Measurements from ENCODE around the gene ARHGAP31.
A peak's percentile ranks its signal among the peaks of the same experiment; 100 is the strongest.
"Not testable (repeated sequence)": the region's sequence is repeated elsewhere in the genome, so short reads cannot be mapped to it uniquely, and the experiment has no call there.

Gene ARHGAP31

DNA sequence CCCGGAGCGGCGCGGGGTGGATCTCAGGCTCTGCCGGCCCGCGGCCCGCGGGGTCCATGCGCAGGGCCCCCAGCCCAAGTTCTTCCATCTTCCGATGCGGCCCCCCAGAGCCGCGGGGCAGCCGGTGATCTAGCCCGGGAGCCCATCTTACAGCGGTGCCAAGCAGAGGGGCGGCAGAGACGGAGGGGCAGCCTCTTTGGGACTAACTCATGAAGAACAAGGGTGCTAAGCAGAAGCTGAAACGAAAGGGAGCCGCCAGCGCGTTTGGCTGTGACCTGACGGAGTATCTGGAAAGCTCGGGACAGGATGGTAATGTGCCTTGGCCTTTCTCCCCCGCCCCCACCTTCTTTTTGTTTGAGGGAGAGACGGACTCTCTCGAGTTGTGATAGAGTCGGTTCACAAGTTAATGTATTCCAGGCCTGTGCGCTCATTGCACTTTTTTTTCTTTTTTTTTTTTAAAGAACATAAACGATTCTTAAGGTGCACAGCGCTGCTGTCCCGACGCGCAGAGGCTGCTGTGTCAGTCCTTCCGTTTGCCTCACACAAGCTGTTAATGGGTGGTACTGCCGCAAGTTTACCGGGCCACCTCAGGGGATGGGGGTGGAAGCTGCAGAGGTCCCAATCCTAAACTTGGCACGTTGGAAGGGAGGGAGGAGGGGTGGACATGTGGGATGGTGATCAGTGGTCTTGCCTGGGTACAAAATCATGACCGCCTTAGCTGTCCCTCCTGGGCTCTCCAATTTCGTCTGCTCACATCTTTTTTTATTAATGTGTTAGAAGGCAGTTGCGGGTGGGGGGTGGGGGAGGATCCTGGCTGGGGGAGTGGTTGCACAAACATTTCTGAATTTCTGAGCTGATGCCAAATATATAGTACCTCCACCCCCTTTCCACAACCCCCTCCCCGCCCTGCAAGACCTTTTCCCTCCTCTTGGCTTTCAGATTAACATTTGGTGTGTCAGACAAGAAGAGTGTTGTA, 801 bp downstream of the ARHGAP31 start:
- DNase-seq (ENCODE audit: low spot score): peak; percentile 76

DNA sequence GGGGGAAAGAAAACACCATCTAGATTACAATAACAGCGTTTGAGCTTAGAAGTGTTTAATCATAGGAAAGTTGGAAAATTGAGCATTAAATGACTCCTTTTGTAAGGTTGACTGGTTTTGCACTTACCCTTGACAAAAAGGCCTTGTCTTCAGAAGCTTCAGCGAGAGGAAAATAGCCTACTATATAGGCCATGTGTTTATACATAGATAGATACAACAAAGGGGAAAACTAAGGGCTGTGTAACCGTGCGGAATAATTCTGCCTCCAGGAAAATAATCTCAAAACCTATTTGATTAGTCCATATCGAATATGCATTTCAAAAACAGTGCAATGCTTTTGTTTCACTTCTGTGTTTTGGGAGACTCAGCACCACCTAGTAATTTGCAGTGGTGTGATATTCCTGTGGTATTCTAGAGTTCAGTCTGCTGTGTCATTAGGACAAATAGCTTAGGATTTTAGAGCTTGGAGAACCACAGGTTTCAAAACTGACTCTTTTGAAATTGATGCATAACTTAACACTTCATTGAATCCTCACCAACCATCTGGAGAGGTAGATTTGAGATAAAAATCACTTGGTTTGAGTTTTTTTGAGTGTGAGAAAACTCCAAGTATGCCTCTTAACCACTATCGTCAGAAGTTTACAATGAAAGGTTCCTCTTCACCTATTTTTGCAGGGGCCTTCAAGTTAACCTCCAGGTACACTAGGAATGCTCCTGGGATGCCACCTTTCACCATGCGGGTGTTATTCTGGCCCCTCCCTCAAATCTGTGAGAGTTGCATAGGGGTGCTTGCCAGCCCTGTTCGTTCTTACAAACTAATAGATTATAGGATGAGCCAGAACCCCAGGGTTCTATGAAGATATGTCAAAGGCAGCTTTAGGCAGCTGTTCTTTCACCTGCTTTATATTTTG, 1.9 kb downstream of the ARHGAP31 start:
- no peak for DNase-seq (ENCODE audit: low spot score)

DNA sequence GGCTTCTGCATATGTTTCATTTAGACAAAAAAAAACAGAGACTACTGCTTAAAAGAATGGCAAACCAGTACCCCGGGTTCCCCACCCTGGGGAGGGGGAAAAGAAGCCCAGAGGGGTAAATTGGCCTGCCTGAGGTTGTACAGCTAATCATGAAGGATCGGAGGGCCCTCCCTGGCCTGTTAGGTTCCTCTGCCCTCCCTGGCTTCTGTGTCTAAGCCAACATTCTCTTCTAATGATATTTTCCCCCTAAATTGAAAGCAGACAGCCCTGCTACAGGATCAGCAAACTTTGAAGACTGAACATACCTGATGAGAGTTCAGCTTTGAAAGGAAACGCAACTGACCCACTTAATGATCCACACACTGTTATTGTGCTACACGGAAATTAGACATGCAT, 2.5 kb downstream of the ARHGAP31 start:
- no peak for DNase-seq (ENCODE audit: low spot score)

DNA sequence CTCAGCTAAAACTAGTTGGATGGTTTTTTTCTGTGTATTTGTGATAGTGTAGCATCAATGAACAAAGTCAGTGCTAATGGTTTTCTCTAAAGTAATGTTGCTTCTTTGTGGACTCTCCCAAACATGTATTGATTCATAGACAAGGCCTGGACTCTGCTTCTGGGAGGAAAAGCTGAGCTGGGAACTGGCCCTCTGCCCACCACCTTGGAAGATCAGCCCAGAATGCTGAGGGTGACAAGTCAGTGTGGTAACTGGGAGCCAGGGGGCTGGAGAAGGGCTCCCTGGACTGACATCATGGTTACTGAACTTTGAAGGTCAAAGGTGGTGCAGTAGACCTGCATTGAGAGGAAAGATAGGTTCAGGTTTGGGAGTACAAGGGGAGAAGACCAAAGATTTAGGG, 3.0 kb downstream of the ARHGAP31 start:
- DNase-seq (ENCODE audit: low spot score): no peak

DNA sequence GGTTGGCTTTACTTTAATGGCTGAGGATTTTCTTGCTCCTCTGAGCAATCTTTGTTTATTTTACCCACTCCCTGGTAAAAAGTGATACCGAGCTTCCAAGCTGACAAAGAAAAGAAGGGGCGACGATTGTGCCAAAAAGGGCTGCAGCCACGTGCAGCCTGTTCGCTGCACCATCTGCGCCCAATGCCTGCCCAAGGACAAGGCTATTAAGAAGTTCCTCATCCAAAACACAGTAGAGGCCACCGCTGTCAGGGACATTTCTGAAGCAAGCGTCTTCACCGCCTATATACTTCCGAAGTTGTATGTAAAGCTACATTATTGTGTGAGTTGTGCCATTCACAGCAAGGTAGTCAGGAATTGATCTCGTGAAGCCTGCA, 4.4 kb downstream of the ARHGAP31 start:
- DNase-seq (ENCODE audit: low spot score): no peak

DNA sequence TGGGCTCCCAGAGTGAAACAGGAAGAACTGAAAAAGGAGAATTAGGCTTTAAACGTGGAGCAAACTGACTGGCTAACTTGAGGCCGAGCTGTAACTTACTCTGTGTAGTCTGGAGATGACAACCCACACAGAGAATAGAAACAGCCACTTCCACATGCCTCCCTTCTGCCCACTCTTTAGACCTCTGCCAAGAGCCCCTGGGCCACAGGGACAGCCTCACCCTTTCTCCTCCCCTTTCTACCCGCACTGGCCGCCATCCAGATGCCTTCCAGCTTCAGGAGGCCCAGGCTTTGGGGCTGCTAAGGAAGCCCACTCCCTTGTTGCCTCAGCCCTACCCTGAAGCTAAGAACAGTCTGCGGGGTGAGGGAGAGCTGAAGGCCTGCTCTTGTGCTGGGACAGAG, 6.8 kb downstream of the ARHGAP31 start:
- DNase-seq (ENCODE audit: low spot score): no peak

DNA sequence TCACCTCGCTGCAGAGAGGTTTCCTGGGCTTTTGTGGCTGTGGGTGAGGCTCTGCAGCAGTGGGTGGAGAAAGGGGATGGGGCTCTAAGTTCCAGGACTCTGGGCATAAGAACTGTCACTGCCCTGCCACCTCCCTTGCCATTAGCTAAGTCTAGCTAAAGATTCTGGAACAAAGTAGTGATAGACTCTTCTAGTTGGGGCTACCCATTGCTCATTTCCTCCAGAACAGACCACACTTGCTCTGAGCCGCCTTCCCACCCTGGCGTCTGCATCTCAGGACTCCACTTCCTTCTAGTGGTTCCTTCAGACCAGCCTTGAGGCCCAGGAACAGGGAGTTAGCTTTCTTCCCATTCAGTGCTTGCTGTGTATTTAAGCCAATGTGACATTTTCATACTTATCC, 7.5 kb downstream of the ARHGAP31 start:
- no peak for DNase-seq (ENCODE audit: low spot score)

DNA sequence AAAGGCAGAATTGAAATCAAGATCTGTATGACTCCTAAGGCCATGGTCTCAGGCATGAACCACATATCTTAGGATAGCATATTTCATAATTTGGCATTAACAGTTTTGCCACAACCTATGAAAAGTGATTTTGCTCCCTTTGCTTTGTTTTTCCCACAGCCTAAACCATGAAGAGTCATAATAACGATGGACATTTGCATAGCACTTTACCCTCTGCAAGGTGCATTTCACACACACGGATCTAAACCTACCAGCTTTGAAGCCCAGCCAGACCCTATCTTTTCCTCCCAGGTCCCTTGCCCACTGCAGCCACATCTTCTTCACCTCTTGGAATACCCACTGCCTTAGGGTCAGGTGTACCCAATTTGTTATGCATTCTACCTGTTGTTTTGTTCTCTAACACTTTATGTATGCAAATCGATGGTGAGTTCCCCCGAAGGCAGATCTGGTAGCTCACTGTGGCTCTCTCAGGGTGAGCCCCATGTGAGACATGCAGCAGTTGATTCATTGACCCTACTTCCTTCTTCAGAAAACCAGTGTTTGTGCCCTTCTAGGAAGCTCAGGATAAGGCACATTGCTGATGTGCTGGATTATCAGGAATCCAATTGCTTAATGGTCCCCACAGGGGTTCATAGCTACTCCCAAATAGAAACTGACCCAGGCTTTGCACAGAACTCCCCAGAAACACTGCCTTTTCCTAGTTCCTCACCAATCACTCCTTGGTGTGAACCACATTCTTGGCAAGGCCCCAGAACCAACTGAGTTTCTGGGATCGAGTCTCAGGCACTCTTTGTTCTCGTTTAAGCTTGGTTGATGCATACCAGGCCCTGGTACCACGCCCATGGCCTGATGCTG, 8.7 kb downstream of the ARHGAP31 start:
- DNase-seq (ENCODE audit: low spot score): no peak

DNA sequence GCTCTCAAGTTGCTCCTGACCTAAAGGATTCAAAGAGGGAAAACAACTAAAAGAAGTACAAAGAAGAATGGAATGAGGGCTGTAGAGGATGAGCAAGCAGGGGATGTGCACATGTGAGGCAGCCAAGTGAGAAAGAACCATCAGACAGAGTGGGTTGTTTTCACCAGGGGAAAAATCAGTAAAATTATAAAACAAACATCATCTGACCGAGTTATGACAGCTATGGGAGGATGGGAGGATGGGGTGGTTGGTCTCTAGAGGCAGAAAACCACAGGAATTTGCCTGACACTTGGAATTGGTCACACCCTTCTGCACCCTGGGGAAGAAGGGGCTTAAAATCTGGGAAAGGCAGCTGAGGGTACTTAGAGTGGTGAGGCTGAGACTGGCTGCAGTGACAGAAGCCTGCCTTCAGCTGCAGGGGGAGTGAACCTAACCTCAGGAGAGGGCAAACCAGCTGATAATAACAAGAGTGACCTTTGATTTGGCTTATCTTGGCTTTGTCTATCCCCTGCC, 10.1 kb downstream of the ARHGAP31 start:
- DNase-seq (ENCODE audit: low spot score): no peak

DNA sequence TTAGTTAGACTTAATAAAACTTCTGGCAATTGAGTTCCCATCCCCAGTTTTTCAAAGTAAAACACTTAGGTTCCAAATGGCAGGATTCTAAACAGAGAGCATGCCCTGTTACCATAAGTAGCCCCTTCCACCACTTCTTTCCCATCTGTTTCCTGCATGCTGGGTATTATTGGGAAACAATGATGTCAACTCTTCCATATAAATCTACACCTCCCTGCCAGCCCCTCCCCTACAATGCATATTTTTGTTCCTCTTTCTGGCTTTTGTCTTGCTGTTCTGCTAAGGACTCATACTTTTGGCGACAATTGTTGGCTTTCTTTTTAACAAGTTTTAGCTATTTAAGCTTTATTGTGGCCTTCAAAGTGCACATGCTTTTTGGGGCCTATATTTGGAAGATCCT, 11.1 kb downstream of the ARHGAP31 start:
- no peak for DNase-seq (ENCODE audit: low spot score)

DNA sequence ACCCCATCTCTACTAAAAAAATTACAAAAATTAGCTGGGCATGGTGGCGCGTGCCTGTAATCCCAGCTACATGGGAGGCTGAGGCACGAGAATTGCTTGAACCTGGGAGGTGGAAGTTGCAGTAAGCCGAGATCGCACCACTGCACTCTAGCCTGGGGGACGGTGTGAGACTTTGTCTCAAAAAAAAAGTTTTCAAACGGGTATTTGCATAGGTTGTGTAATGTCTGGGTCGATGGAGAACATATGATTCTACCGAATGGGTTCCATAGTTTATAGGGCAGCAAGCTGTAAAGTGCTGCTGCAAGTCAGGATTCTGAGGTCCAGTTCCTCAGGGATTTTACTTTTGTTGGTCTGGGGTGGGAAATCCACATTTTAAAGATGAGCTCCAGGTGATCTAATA, 12.2 kb downstream of the ARHGAP31 start:
- DNase-seq (ENCODE audit: low spot score): not testable (repeated sequence)

DNA sequence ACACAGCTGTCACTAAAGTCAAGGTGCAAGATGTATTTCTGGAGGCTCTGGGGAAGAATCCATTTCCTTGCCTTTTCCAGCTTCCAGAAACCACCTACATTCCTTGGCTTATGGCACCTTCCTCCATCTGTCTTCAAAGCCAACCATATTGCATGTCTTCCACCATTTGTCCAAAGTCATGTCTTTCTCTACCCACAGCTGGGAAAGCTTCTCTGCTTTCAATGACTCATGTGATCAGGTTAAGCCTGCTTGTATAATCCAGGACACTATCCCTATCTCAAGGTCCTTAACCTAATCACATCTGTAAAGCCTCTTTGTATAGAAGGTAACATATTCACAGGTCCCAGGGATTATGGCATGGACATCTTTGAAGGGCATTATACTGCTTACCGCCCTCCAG, 14.2 kb downstream of the ARHGAP31 start:
- no peak for DNase-seq (ENCODE audit: low spot score)

DNA sequence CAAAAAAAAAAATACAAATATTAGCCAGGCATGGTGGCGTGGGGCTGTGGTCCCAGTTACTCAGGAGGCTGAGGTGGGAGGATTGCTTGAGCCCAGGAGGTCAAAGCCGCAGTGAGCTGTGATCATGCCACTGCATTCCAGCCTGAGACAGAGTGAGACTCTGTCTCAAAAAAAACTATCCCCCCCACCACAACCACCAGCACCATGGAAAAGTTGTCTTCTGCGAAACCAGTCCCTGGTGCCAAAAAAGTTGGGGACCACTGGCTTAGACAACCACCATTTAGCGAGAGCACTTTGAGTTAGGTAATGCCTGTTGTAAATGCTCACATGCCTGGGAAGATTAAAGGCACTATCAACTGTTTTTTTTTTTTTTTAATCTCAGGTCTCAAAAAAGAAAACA, 15.4 kb downstream of the ARHGAP31 start:
- no peak for DNase-seq (ENCODE audit: low spot score)

DNA sequence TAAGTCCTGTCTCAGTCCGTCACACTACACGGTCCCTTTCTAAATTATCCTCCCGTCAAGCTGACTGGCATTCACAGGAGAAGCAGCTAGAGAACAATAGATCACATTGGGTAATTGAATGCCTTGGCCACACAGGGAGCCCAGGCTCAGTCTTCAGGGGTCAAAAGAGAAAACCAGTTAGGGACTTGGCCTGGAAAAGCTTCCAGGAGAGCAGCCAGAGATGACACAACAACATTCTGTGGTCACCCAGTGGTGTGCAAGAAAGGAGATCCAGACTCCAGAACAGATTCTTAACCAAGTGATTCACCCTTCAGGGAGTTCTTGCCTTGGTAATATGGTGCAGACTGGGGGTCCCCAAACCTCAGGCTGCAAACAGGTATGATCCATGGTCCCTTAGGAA, 15.9 kb downstream of the ARHGAP31 start:
- no peak for DNase-seq (ENCODE audit: low spot score)

DNA sequence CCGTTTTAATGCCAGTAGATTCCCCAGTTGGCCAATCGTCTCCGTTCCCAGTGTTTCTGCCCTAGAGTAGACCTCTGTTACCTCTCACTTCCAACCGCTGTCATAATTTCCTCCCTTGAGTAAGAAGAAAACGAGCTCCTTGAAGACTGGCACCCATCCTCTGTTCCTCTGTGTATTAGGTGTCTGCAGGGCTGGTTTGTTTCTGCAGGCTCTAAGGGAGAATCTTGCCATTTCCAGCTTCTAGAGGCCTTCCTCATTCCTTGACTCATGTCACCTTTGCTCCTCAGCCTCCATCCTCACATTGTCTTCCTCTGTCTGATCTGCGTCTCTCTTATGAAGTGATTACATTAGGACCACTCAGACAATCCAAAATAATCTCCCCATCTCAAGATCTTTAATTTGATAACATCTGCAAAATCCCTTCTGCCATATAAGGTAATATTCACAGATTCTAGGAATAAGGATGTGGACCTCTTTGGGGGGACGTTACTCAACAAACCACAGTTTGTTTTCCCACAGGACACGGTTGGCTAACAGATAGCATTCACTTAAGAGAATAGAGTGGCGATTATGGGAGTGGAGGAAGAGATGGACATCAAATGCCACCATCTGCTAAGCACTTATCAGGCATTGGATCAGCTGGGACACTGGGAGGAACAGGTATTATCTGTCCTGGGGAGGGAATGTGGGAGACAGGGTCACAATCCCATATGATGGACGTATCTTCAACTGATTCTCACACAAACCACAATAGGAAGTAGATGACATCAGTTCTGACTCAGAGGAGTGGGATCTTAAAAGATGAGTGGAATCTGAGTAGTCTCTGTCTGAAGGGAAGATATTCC, 17.1 kb downstream of the ARHGAP31 start:
- no peak for DNase-seq (ENCODE audit: low spot score)

DNA sequence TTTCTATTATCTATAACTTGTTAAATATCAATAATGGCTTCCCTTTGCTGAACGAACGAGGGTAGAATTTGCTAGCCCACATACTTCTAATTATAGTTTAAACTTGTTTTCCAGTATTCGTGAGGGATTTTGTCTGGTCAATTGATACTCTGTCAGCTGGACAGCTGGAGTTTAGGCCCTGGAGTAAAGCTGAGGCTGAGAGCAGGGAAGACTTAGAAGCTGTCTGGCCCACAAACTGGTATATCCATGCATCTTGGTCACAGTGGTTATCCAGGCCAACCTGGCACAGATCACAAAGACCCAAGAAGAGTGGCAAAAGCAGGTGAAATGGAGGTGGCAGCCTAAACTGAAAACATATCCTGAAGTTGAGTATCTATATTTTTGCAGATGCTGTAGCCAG, 19.3 kb downstream of the ARHGAP31 start:
- DNase-seq (ENCODE audit: low spot score): no peak

DNA sequence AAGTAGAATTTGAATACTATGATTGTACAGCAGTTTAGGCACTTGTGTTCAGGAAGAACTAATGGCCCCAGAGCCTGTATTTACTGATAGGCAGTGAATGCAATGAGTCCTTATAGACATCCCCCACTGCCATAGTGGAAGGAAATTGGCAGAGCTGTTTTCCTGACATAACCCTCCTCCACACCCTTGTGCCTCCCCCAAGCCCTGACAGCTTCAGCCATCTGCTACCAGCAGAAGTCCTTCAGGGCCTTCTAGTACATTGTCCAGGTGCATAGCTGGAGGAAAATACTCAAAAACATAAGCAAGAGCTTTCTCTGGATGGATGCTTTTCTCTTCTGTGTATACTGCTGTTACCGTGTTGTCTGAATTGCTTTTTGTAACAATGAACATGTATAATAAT, 20.6 kb downstream of the ARHGAP31 start:
- DNase-seq (ENCODE audit: low spot score): no peak

DNA sequence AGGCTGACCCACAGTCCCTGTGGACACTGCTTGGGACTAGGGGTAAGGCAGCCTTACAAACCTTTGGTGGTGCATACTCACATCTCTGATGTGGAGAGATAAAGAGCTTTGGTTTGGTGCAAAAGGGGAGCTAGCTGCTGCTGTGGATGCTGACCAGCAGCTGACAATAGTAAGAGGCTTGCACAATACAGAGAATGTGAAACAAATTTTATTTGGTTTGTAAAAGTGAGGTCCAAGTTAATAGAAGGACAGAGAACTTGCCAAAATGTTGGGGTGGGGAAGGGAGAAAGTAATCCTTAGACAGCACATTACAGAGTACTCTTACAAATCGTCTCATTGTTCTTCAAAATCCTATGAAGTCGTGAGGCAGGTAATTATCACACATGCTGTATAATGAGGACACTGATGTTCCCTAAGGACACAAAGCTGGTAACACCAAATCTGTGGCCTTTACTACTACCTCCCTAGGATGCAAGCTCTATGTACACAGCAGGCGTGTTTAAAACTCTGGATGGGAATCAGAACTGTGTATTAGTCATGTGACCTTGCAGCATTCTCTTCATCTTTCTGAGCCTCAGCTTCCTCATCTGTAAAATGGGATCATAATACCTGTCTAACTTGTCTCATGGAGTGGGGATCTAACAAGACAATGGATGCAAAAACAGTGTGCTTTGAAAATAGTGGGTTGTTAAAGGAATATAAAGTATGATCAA, 21.6 kb downstream of the ARHGAP31 start:
- no peak for DNase-seq (ENCODE audit: low spot score)

DNA sequence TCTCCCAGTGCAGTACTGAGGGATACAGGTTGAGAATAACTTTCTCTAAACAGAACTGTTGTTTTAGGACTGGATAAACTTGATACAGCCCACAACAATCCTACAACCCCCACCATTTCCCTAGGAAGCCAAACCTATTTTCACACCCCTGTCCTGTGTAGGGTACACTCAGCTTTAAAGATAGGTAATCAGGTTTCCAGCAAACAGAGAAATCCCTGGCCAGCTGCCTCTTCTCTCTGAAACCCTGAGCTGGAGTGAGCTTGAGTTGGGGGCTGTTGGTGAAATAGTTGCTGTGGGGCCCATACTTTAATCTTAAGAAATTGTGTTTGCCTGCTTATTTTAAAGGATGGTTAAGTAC, 22.1 kb downstream of the ARHGAP31 start:
- DNase-seq (ENCODE audit: low spot score): no peak

DNA sequence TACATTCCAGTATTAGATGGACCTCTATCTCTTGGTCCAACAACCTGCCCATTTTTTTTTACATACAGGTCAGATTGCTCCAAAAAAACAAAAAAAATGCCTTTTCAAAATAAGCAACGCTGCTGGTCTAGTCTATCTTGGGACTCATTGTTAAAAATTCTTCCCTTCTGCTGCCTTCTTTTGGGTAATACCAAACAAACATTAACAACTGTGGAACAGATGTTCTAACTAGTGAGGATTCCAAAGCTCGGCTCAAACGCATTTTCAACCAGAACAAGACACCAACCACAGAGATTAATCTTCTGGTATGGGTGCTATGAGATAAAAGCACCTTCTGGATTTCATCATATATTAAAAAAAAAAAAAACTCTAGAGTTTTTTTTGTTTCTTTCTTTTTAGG, 24.7 kb downstream of the ARHGAP31 start:
- DNase-seq (ENCODE audit: low spot score): no peak

All from left forelimb (tissue), 1 donor.